Natural killer cell (primary cell): Measurements from ENCODE around the gene IWS1. TPM values are rescaled to one million over a fixed set of nuclear protein-coding genes. Genes with fewer than 3 reads are reported as not detected.

Experiments
- ATAC-seq, 3 donors: fragments of 150-1000 bp in 2 of 3; fragments of 200-7000 bp in 1 of 3; cut with Tn5 transposase; 1 replicate in 1 of 3; 2 replicates in 2 of 3; pipeline ENCODE4 v1.10.0; 2021; ENCODE audit warnings: mild to moderate bottlenecking in 2 of 3, moderate library complexity in 2 of 3
- DNase-seq, 2 donors: peaks; one replicate each; pipeline versions ENCODE4 v3.0.0 to v3.0.0-alpha.2; 2013 to 2021; ENCODE audit warnings: mixed read lengths in 1 of 2
- H3K27ac ChIP-seq: one replicate; pipeline ENCODE4 v1.5.1; 2013; ENCODE audit warnings: mild to moderate bottlenecking, low read length
- H3K27me3 ChIP-seq: one replicate; pipeline ENCODE4 v1.6.1; 2013; ENCODE audit warnings: low read length; ENCODE audit not compliant: control insufficient read depth, insufficient read depth
- H3K36me3 ChIP-seq: one replicate; pipeline ENCODE4 v1.6.1; 2013; ENCODE audit warnings: low read length; ENCODE audit not compliant: control insufficient read depth, insufficient read depth
- H3K4me1 ChIP-seq: one replicate; pipeline ENCODE4 v1.6.1; 2013; ENCODE audit warnings: low read length; ENCODE audit not compliant: control insufficient read depth, insufficient read depth
- H3K4me3 ChIP-seq: one replicate; pipeline ENCODE4 v1.5.1; 2013; ENCODE audit warnings: low read length
- H3K9me3 ChIP-seq: one replicate; pipeline ENCODE4 v1.6.1; 2013; ENCODE audit warnings: low read length; ENCODE audit not compliant: control insufficient read depth, insufficient read depth
- H3K27ac Mint-ChIP-seq, 2 donors: one replicate each; pipeline ENCODE4 v1.8.0; 2022; ENCODE audit warnings: mild to moderate bottlenecking in 2 of 2, mixed read lengths in 2 of 2, moderate library complexity in 1 of 2
- H3K27me3 Mint-ChIP-seq, 2 donors: one replicate each; pipeline ENCODE4 v1.8.0; 2022; ENCODE audit warnings: low read depth in 2 of 2, mixed read lengths in 2 of 2
- H3K36me3 Mint-ChIP-seq: one replicate; pipeline ENCODE4 v1.8.0; 2022; ENCODE audit warnings: mixed read lengths
- H3K4me1 Mint-ChIP-seq, 2 donors: one replicate each; pipeline ENCODE4 v1.8.0; 2022; ENCODE audit warnings: mixed read lengths in 2 of 2
- H3K4me3 Mint-ChIP-seq: one replicate; pipeline ENCODE4 v1.8.0; 2022; ENCODE audit warnings: mild to moderate bottlenecking, moderate library complexity, mixed read lengths
- H3K9me3 Mint-ChIP-seq, 2 donors: one replicate each; pipeline ENCODE4 v1.8.0; 2022; ENCODE audit warnings: mixed read lengths in 2 of 2
- WGBS: methylation state at CpG from one replicate; pipeline ENCODE4 v1.1.7; 2013; ENCODE audit warnings: missing lambda C conversion rate; ENCODE audit not compliant: insufficient coverage; 5-methylcytosine and 5-hydroxymethylcytosine counted together
- intact Hi-C: fragments of 100-400 bp; cut with micrococcal nuclease; formaldehyde crosslinking; loops from one replicate; pipeline ENCODE4 v1.14.2; 2022
- total RNA-seq, 4 donors: library from RNA; stranded (reverse); fragments of 120-200 nt in 1 of 4; gene quantifications; one replicate each; pipeline versions ENCODE4 v1.2.3 to v1.2.4, GENCODE V29; 2013 to 2022
- TF ChIP-seq, protein P1 (sequence below): fragments of 200-600 bp; IDR thresholded peaks from one replicate; pipeline ENCODE4 v1.8.0; 2022; ENCODE audit warnings: antibody characterized with exemption

The IWS1 gene
- total RNA-seq, 3 donors from 2014 or later (not counting 1 experiment from before 2014, with no cell fraction given), result 21.7 to 27.1 (median 23.9) TPM

GRCh38 chr2:127485051-127485693, 41.1 kb downstream of the IWS1 start:
- Mint-ChIP-seq H3K9me3 (no peaks in the 10 kb centered on the region), H3K4me1 (peaks cover 30 to 37% of the 10 kb centered on the region in 2 donors), H3K27me3 (no peaks in the 10 kb centered on the region), H3K36me3 (peaks cover 24% of the 10 kb centered on the region), H3K27ac (peak overlapping the region; percentile 82 to 90), H3K4me3 (peak overlapping the region; percentile 55)
- DNase-seq, result peak in 1 of 2 donors; percentile 33
- H3K4me3 ChIP-seq, result no peak overlapping the region
- H3K27ac ChIP-seq, result peak overlapping the region; percentile 21
- WGBS, result 47% methylated on average over 4 of the region's 5 CpGs
- no peaks in the 10 kb centered on the region for H3K27me3 ChIP-seq
- H3K36me3 ChIP-seq, result peaks cover 80% of the 10 kb centered on the region
- TF ChIP-seq, protein P1, sequence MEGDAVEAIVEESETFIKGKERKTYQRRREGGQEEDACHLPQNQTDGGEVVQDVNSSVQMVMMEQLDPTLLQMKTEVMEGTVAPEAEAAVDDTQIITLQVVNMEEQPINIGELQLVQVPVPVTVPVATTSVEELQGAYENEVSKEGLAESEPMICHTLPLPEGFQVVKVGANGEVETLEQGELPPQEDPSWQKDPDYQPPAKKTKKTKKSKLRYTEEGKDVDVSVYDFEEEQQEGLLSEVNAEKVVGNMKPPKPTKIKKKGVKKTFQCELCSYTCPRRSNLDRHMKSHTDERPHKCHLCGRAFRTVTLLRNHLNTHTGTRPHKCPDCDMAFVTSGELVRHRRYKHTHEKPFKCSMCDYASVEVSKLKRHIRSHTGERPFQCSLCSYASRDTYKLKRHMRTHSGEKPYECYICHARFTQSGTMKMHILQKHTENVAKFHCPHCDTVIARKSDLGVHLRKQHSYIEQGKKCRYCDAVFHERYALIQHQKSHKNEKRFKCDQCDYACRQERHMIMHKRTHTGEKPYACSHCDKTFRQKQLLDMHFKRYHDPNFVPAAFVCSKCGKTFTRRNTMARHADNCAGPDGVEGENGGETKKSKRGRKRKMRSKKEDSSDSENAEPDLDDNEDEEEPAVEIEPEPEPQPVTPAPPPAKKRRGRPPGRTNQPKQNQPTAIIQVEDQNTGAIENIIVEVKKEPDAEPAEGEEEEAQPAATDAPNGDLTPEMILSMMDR, result no peak
- H3K9me3 ChIP-seq, result no peaks in the 10 kb centered on the region
- intact Hi-C loops, result loop anchor here (10.0 kb wide), 1 partner anchor 290 kb away; no protein-coding TSS in a partner anchor
- peaks cover 19% of the 10 kb centered on the region for H3K4me1 ChIP-seq
- ATAC-seq, result peak; percentile 68 to 87 (median 75)

GRCh38 chr2:127482031-127482430, 44.3 kb downstream of the IWS1 start:
- H3K27me3 Mint-ChIP-seq, result no peaks in the 10 kb centered on the region
- Histone ChIP-seq H3K9me3 (no peaks in the 10 kb centered on the region), H3K4me3 (no peak overlapping the region), H3K27me3 (no peaks in the 10 kb centered on the region), H3K27ac (no peak overlapping the region), H3K36me3 (peaks cover 57% of the 10 kb centered on the region), H3K4me1 (peaks cover 19% of the 10 kb centered on the region)
- ATAC-seq, result no peak
- H3K36me3 Mint-ChIP-seq, result peaks cover 9% of the 10 kb centered on the region
- TF ChIP-seq, protein P1, result no peak
- no peak for DNase-seq
- intact Hi-C loops, result loop anchor here (10.0 kb wide), 1 partner anchor 287 kb away; no protein-coding TSS in a partner anchor
- H3K27ac Mint-ChIP-seq, result peak overlapping the region; percentile 50 to 75
- peaks cover 27 to 30% of the 10 kb centered on the region in 2 donors for H3K4me1 Mint-ChIP-seq
- H3K9me3 Mint-ChIP-seq, result no peaks in the 10 kb centered on the region
- H3K4me3 Mint-ChIP-seq, result no peak overlapping the region
- WGBS, result 95% methylated on average over 2 of the region's 2 CpGs

- Mint-ChIP-seq H3K36me3 (peaks cover 16% of the 10 kb centered on the region), H3K9me3 (no peaks in the 10 kb centered on the region), H3K4me3 (no peak overlapping the region), H3K4me1 (peaks cover 8 to 11% of the 10 kb centered on the region in 2 donors), H3K27ac (peak overlapping the region in 1 of 2 donors; percentile 48), H3K27me3 (no peaks in the 10 kb centered on the region)
- H3K27me3 ChIP-seq, result no peaks in the 10 kb centered on the region
- WGBS, result 74% methylated on average over 8 of the region's 8 CpGs
- H3K4me3 ChIP-seq, result no peak overlapping the region
- DNase-seq, result no peak
- peaks cover 44% of the 10 kb centered on the region for H3K36me3 ChIP-seq
- intact Hi-C loops, result loop anchor here (2.0 to 10.0 kb wide), 2 partner anchors 125 to 285 kb away; no protein-coding TSS in a partner anchor
- H3K4me1 ChIP-seq, result peaks cover 4% of the 10 kb centered on the region
- H3K27ac ChIP-seq, result no peak overlapping the region
- no peak for ATAC-seq
- H3K9me3 ChIP-seq, result no peaks in the 10 kb centered on the region
- TF ChIP-seq, protein P1, result no peak
These were observed 46.2 kb downstream of the IWS1 start for GRCh38 chr2:127479866-127480743.
